HG02852 (cell line): ENCODE measurements around the gene LARGE1.
"Not testable (repeated sequence)": the region's sequence is repeated elsewhere in the genome, so short reads cannot be mapped to it uniquely, and the experiment has no call there.

Experiments
- ATAC-seq: cut with Tn5 transposase; IDR thresholded peaks from one replicate; pipeline ENCODE4 v1.9.1; 2021; ENCODE audit warnings: mild to moderate bottlenecking, moderate library complexity; ENCODE audit not compliant: unreplicated experiment

LARGE1 gene

DNA sequence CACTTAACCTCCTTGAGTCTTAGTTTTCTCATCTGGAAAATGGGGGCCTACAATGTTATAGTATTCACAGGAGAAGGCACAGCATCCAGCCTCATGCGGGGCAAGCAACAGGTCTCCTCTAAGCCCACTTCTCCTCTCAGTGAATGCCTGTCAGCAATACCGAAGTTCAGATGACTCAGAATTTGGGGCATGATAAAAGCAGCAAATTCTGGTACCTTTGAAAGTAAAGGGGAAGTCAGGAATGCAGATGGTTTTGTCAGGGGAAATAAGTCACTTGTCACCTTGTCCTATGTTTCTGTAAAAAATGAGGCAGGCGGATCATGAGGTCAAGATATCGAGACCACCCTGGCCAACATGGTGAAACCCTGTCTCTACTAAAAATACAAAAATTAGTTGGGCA, 350.2 kb downstream of the LARGE1 start:
- no peak for ATAC-seq

DNA sequence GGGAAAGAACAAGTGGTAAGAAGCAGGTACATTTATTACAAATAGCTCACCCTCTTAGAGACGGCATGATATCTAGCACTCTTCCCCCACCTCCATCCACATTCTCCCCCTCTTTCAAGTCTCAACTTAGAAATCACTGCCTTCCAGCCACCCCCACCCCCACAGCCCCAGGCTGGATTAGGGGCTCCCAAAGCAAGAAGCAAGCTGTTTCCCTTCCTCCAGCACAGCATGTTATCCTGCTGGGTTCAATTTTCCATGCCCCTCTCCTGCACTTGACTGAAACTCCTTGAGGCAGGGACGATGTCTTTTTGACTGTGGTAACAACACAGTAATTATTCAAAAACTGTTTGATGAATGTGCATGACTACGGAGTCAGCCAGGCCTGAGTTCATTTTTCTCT, 350.7 kb downstream of the LARGE1 start:
- ATAC-seq, result no peak

DNA sequence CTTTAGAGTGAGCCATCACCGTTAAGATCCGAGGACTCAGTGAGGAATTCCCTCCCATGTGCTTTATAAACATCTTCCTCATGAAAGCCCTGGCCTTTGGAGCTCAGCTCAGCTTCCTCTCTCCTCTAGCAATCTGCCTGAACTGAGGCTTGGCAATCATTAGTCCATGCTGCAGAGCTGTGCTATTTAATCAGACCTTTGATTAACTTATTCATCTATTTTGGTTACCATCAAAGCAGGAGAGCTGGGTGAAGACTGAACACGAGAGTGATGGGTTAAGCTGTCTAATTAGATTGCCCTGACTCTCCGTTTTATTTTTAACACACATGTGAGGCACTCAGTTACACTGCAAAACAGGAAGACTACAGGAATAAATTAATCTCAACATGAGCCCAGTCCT, 351.3 kb downstream of the LARGE1 start:
- ATAC-seq, result no peak

DNA sequence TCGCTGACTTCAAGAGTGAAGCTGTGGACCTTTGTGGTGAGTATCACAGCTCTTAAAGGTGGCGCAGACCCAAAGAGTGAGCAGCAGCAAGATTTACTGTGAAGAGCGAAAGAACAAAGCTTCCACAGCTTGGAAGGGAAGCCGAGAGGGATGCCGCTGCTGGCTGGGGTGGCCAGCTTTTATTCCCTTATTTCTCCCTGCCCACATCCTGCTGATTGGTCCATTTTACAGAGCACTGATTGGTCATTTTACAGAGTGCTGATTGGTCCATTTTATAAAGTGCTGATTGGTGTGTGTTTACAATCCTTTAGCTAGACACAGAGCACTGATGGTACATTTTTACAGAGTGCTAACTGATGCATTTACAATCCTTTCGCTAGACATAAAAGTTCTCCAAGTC, 353.8 kb downstream of the LARGE1 start:
- ATAC-seq, result not testable (repeated sequence)

DNA sequence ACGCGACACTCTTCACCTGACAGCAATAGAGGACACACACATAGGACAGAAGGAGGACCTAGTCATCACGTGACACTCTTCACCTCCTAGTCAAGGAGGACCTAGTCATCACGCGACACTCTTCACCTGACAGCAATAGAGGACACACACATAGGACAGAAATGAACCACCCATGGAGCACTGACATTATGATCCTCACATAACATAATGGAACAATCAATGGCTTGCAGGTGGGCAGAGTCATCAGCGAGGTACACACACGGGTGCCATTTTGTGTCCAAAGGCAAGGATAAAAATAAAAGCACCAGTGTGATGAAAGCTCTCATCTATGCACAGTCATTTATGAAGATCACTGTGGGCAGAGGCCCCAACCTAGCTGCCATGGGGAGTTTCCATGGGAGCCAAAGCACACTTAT, 354.7 kb downstream of the LARGE1 start:
- ATAC-seq, result no peak

DNA sequence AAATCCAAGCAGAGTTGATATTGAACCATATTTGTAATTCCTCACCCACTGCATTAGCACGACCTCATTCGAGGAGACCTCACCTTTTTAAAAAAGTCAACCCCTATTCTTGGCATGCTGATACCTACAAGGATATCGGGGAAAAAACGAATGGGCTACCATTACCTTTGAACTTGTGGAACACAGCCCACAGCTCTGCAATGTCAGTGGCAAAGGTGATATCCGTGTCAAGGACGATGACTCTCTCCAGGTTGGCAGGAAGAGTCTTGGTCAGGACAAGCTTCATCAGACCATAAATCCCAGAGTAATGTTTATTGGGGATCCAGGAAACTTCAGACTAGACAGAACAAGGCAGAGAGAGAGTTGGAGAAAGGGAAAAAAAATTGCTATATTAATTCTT, 355.6 kb downstream of the LARGE1 start:
- no peak for ATAC-seq

DNA sequence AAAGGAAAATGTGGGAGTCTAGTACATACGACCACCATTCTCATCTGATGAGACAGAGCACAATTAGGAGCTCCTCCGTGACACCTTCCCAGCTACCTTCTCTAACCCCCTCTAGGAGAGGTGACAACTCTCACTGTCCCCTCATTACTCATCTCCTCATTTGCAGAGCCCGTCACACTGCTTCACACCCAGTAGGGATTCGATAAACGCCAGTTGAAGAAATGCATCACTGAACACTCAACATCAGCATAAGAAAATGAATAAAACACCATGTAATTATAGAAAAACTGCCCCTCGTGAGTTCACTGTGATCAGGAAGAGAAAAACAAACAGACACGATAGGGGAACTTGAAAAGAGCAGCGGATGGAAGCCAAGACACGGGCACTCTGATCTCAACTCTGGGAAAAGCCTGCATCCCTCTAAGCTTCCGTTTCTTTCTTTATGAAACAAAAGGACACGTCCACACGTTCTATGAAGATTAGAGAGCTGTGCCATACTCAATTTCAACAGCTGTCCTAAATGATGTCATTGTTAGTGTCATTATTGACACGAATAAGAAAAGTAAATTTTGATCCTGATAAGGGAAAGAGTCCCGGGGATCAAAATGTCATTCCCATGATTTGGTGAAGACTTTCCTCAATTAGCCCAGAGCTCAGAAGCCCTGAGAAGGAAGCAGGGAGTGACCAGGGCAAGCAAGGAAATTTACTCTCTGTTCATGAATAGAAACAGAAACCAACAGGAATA, 356.9 kb downstream of the LARGE1 start:
- no peak for ATAC-seq

DNA sequence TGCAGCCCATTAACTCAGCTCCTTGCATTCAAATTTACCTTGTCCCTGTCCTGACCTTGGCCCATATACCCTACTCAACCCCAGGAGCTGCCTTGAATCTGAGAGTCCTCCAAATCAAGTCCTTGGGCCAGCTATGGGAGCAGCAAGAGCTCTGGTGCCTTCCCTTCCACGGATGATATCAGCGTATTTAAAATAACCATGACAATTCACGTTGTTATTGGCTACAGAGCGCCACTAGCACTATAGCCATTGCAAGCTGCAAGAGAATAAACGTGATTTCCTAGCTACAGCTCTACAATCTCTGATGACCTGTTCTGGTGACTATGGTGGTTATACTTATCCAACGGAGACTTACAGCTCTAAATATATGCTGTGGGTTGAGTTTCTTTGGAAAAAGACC, 357.8 kb downstream of the LARGE1 start:
- no peak for ATAC-seq

DNA sequence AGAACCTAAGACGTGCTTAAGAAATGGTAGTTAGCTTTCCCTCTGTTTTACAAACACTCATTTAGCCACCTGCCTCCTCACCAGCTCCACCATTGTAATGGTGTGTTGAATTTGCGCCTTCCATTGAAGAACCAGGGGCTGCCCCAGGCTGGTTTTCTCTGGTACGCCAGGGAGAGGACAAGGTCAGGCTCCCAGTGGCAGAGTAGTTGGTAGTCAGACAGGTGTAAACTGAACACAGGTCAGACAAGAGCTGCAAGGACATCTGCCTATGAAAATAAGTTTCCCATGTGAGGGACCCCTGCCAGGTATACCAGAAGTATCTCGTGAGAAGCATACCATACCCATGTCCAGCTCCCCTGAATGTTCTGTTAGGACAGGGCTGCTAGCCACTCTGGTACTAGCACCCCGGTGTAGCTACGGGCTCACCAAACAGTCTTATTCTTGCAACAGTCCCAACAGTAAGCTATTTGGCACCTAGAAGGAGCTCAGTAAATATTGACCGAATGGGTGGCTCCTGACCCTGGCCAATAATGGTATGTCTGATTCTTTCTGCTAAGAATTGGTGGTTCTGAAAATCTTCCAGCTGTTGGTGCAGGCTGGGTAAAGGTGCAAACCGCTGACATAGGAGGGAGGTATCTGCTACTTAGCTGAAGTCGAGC, 359.0 kb downstream of the LARGE1 start:
- ATAC-seq, result no peak

DNA sequence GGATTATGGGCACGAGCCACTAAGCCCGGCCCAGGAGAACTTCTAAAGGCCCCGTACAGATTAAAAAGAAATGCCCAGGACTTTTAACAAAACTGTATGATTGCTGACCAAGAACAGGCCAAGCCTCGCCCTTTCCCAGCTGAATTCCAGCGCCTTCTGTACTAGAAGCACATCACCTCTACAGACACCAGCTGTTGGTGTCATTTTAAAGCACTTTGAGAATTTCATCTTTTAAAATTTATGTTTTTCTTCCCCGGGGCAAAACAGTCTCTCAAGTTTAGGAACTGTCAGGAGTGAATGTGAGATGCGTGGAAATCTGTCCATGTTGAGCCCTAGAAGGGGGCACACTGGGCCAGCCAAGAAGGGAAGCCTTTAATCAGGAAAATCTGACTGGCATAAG, 362.4 kb downstream of the LARGE1 start:
- no peak for ATAC-seq

DNA sequence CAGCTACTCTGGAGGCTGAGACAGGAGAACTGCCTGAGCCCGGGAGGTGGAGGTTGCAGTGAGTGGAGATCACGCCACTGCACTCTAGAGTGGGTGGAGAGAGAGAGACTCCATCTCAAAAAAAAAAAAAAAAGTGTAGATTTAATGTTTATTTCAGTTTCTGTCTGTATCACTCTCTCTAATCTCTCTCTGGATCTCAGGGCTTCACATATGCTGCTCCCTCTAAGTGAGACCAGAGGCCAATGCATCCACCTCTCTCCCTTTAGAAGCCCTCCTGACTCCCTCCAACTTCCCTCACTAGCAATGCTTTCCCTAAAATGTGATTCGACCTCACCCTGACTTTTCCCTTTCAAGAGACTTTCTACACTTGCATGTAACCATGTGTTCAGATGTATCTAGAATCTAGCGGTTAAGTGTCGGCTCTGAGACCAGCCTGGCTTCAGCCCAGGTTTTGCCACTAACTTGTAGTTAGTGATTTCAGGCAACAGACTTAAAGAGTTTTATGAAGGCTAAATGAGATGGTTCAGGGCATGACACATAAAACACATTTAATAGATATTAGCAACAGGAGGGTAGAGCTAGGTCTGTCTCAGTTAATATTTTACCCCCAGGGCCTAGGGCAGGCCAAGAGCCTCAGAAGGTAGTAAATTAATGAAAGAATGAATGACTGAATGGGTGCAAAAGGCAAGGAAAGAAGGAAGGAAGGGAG, 364.3 kb downstream of the LARGE1 start:
- no peak for ATAC-seq

DNA sequence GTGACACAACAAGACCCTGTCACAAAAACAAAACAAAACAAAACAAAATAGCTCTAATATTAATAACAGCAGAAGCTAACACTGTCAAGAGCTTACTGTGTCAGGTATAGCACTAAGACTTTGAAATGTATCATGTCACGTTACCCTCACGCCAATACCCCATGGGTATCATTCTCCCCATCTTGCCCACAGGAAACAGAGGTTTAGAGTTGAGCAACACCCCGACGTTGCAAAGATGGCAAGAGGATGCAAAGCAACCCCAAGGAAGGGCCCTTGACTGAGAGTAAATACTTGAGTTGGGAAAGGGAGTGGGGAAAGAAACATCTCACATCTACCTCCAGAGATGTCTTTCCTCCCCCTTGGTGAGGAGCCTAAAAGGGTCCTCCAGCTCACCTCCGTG, 366.8 kb downstream of the LARGE1 start:
- ATAC-seq, result no peak

DNA sequence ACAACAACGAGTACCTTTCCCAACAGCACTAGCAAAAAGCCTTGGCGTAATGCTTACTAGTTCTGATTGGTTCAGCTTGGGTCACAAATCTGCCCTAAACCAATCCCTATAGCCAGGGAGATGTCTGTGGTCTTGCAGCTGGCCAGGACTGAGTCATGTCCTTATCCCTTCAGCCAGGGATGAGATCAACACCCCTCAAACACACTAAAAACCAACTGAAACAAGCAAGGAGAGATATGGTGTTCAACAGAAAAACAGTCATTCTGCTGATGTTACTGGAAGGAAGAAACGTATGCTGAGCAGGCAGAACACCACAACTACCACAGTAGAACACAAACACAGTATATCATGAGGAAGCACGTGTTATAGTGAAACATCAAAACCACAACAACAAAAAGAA, 375.6 kb downstream of the LARGE1 start:
- ATAC-seq, result no peak

DNA sequence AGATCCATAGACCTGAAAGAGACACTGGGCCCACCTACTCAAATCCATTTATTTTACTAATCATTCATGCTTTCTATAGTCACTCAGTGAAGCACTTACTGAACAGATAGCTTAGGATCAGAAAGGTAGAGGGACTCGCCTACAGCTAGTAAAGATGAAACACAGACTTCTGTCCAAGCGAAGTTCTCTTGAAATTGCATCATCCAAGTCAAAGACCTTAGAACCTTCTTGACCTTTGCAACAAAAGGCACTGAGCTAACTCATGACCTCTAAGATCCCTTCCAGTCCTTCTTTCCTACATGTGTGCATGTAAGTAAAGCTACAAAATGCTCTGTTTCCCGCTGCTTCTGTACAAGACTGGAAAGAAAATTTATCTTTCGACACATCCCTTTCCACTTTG, 377.6 kb downstream of the LARGE1 start:
- ATAC-seq, result no peak

DNA sequence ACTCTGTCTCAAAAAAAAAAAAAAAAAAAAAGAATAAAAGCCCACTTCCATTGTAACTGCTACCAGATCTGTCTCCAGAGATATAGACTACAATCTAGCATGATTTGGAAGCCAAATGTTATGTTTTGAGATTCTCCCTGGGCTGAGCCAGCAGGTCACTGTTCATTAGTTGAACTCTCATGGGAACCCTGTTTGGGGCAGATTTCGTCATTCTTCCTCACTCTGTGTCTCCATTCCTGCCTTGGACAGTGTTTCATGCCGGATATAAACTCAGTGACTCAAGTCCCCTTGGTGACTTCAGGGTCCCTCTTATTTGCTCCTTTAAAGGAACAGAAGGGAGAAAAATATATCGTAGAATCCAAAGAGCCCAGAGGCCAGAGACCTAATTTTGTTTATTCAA, 378.1 kb downstream of the LARGE1 start:
- no peak for ATAC-seq

DNA sequence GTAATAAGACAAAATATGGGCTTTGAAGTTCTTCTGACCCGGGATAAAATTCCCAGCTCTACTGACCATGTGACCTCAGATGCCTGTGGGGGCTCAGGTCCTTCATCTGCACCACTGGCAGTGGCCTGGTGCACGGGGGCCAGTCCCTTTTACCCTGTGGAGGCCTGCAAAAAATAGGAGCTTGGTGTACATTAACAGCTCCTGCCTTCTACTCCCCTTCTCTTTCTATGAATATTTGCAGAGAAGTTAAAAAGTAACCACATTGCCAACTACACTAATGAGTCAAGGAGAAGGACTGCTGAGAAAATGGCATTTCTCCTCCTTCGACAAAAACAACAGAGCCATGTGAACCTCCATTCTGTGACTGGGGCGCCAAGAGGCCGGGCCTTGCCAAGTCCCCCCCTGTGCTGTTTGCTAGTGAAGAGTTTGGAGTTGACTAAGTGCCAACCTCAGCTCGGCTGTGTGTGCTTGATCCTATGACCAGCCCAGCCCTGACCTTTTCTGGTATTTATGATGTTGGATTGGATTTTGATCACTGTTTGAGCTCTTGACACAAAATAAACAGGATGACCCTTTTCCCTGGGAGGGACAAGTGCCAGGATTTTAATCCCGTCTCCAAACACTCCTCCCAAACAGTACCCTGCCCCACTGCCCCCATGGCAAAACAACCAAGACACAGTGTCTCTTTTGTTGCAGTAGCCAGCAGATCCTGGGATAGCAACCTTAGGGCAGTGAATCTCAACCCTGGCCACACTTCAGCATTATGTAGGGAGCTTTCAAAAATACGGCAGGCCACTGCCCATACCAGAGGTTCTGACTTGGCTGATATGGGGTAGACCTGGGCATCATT, 380.1 kb downstream of the LARGE1 start:
- no peak for ATAC-seq

DNA sequence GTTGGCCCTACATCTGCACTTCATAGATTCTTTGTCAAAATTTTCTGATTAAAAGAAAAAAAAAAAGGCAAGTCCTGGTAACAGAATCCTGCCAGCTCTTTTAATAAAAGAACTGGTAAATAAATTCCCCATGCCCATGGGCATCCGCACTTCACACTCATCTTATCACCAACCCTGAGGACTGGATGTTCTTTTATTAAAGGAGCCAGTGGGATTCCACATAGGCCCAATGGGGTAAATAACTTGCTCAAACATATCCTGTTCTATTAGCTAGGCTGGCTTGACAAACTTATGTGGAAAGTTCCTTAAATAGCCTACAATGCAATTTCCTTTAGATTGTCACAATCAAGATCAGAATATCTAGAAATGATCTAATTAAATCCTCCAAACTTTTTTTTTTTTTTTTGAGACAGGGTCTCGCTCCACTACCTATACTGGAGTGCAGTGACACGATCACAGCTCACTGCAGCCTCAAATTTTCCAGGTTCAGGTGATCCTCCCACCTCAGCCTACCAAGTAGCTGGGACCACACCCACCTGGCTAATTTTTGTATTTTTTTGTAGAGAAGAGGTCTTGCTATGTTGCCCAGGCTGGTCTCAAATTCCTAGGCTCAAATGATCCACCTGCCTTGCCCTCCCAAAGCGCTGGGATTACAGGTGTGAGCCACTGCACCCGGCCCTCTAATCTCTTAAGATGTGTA, 380.9 kb downstream of the LARGE1 start:
- no peak for ATAC-seq

DNA sequence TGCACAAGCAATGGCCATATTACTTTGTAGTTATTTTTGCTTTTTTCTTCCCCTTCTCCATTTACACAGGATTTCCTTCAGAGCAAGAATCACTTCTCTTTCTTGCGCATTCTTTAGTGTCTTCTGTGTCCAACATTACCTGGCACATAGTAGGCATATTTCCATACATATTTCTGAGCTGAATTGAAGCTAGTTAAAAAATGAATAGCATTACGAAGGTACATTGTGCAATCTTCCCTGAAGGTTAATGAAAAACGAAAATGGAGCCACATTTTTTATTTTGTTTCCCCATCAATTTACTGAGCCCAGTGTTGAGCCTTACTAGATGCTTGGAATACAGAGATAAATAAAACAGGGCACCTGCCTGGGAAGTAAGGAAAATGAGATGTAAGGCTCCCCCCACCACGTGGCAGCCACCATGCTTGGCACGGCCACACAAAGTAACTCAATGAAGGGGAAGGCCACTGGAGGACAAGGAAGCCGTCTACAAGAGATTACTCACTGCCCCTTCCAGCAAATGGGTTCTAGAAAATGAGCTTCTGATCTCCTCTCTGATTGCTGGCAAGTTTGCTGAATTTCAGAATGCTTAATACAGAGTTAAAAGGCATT, 381.9 kb downstream of the LARGE1 start:
- no peak for ATAC-seq

DNA sequence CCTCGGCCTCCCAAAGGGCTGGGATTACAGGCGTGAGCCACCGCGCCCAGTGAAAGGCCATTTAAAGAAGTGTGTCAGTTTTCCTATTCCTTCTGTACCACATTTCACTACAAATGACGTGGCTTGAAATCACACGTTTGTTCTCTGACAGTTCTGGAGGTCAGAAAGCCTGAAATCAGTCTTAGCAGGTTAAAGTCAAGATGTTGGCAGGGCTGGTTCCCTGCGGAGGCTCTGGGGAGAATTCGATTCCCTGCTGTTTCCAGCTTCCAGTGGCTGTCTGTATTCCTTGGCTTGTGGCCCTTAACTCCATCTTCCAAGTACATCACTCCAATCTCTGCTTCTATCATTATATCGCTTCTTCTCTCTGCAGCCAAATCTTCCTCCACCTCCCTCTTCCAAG, 383.2 kb downstream of the LARGE1 start:
- no peak for ATAC-seq
